Liver (tissue), 9 donors: ENCODE results near the gene UMPS. TPM values are rescaled to one million over a fixed set of nuclear protein-coding genes. Genes with fewer than 3 reads are reported as not detected.
A peak's percentile ranks its signal among the peaks of the same experiment; 100 is the strongest.

Experiments used
- DNase-seq: peaks from one replicate; pipeline ENCODE4 v3.0.0-alpha.2; 2017; ENCODE audit warnings: low spot score
- H3K27ac ChIP-seq, 2 donors: one replicate each; pipeline ENCODE4 v1.7.0; 2013; ENCODE audit warnings: inconsistent platforms in 2 of 2, low read length in 2 of 2, control low read depth in 1 of 2, low read depth in 1 of 2, mild to moderate bottlenecking in 1 of 2
- H3K27me3 ChIP-seq, 4 donors: one replicate each; pipeline versions ENCODE4 v1.6.1 to v1.7.0; 2013; ENCODE audit warnings: low read length in 3 of 4, inconsistent platforms in 1 of 4, mild to moderate bottlenecking in 1 of 4, moderate library complexity in 1 of 4; ENCODE audit not compliant: control insufficient read depth in 4 of 4, insufficient read depth in 4 of 4
- H3K36me3 ChIP-seq, 4 donors: one replicate each; pipeline versions ENCODE4 v1.6.1 to v1.7.0; 2013; ENCODE audit warnings: low read length in 3 of 4, mild to moderate bottlenecking in 3 of 4, low read depth in 1 of 4, moderate library complexity in 1 of 4; ENCODE audit not compliant: control insufficient read depth in 4 of 4, insufficient read depth in 3 of 4
- H3K4me1 ChIP-seq, 4 donors: one replicate each; pipeline versions ENCODE4 v1.6.1 to v1.7.0; 2013; ENCODE audit warnings: low read length in 3 of 4, mild to moderate bottlenecking in 3 of 4, moderate library complexity in 1 of 4; ENCODE audit not compliant: control insufficient read depth in 4 of 4, insufficient read depth in 4 of 4
- H3K4me3 ChIP-seq, 3 donors: one replicate each; pipeline versions ENCODE4 v1.6.1 to v1.7.0; 2013; ENCODE audit warnings: low read length in 3 of 3, control low read depth in 1 of 3, low read depth in 1 of 3, mild to moderate bottlenecking in 1 of 3
- H3K9ac ChIP-seq, 2 donors: one replicate each; pipeline ENCODE4 v1.7.0; 2013; ENCODE audit warnings: low read length in 2 of 2, mild to moderate bottlenecking in 2 of 2, moderate library complexity in 2 of 2, control low read depth in 1 of 2, low read depth in 1 of 2
- H3K9me3 ChIP-seq, 4 donors: one replicate each; pipeline versions ENCODE4 v1.6.1 to v1.7.0; 2013; ENCODE audit warnings: low read length in 3 of 4; ENCODE audit not compliant: control insufficient read depth in 4 of 4
- EGR1 ChIP-seq, 2 donors: IDR thresholded peaks; 2 replicates each; pipeline ENCODE4 v1.6.1; 2016 to 2018; ENCODE audit warnings: antibody characterized with exemption in 2 of 2, low read depth in 2 of 2
- FOXA1 ChIP-seq: IDR thresholded peaks from 2 replicates; pipeline ENCODE4 v1.6.1; 2016; ENCODE audit warnings: antibody characterized with exemption
- FOXA2 ChIP-seq: IDR thresholded peaks from 2 replicates; pipeline ENCODE4 v1.6.1; 2016; ENCODE audit warnings: antibody characterized with exemption
- GABPA ChIP-seq, 2 donors: IDR thresholded peaks in 1 of 2; conservative IDR thresholded peaks in 1 of 2; 2 replicates each; pipeline ENCODE4 v1.6.1; 2016; ENCODE audit warnings: antibody characterized with exemption in 2 of 2, mild to moderate bottlenecking in 1 of 2, moderate library complexity in 1 of 2
- HNF4A ChIP-seq, 2 donors: conservative IDR thresholded peaks; 2 replicates each; pipeline ENCODE4 v1.6.1; 2016; ENCODE audit warnings: antibody characterized with exemption in 2 of 2, mild to moderate bottlenecking in 2 of 2
- HNF4G ChIP-seq: IDR thresholded peaks from 2 replicates; pipeline ENCODE4 v1.6.1; 2016; ENCODE audit warnings: antibody characterized with exemption
- JUND ChIP-seq, 2 donors: IDR thresholded peaks; 2 replicates each; pipeline ENCODE4 v1.6.1; 2016; ENCODE audit warnings: antibody characterized with exemption in 2 of 2
- NR2F2 ChIP-seq: IDR thresholded peaks from 2 replicates; pipeline ENCODE4 v1.6.1; 2016; ENCODE audit warnings: antibody characterized with exemption
- RAD21 ChIP-seq, 2 donors: IDR thresholded peaks; 2 replicates each; pipeline ENCODE4 v1.6.1; 2016; ENCODE audit warnings: antibody characterized with exemption in 2 of 2, mild to moderate bottlenecking in 2 of 2
- RXRA ChIP-seq, 2 donors: IDR thresholded peaks; 2 replicates each; pipeline ENCODE4 v1.6.1; 2017 to 2018; ENCODE audit warnings: antibody characterized with exemption in 2 of 2, mild to moderate bottlenecking in 1 of 2
- SP1 ChIP-seq: IDR thresholded peaks from 2 replicates; pipeline ENCODE4 v1.6.1; 2018; ENCODE audit warnings: antibody characterized with exemption, mild to moderate bottlenecking
- TAF1 ChIP-seq: conservative IDR thresholded peaks from 2 replicates; pipeline ENCODE4 v1.6.1; 2016; ENCODE audit warnings: antibody characterized with exemption, mild to moderate bottlenecking
- YY1 ChIP-seq: IDR thresholded peaks from 2 replicates; pipeline ENCODE4 v1.6.1; 2016; ENCODE audit warnings: antibody characterized with exemption, mild to moderate bottlenecking
- WGBS: extraction: QIAGEN DNeasy Blood & Tissue Kit; methylation state at CpG from one replicate; pipeline ENCODE4 v1.1.7; 2013; 5-methylcytosine and 5-hydroxymethylcytosine counted together
- polyA plus RNA-seq, 2 donors: library from polyadenylated mRNA; stranded (reverse) in 1 of 2; unstranded in 1 of 2; fragments of 200-250 nt in 1 of 2; fragments of >200 nt in 1 of 2; fragmentation: Nextera tagmentation in 1 of 2; extraction: Ambion mirVana in 1 of 2; gene quantifications; one replicate each; pipeline versions ENCODE4 v1.2.1 to v1.2.3, GENCODE V29; 2013 to 2015
- total RNA-seq, 2 donors: library from RNA; depleted of rRNA; stranded (reverse); fragments of >200 nt; gene quantifications; one replicate each; pipeline ENCODE4 v1.2.3, GENCODE V29; 2014
- TF ChIP-seq, protein P1 (sequence below): IDR thresholded peaks from 2 replicates; pipeline ENCODE4 v1.6.1; 2016; ENCODE audit warnings: antibody characterized with exemption
- TF ChIP-seq, protein P2 (sequence below): fragments of 150-350 bp; IDR thresholded peaks from 2 replicates; pipeline ENCODE4 v1.5.1; 2017; ENCODE audit warnings: improper control_type of control experiment, low read depth, low read length; ENCODE audit not compliant: missing input control
- TF ChIP-seq, protein P3 (sequence below): IDR thresholded peaks from 2 replicates; pipeline ENCODE4 v1.6.1; 2016; ENCODE audit warnings: antibody characterized with exemption
- TF ChIP-seq, protein P4 (sequence below): IDR thresholded peaks from 2 replicates; pipeline ENCODE4 v1.6.1; 2016; ENCODE audit warnings: antibody characterized with exemption
- TF ChIP-seq, protein P5 (sequence below): IDR thresholded peaks from 2 replicates; pipeline ENCODE4 v1.6.1; 2016; ENCODE audit warnings: antibody characterized with exemption, mild to moderate bottlenecking
- donor health status: healthy.
- donor health status: healthy.
- donor health status: healthy.
- donor health status: healthy.
- donor health status: healthy.

The UMPS gene
- total and polyA plus RNA-seq, 4 donors = 21.3 to 39.4 (median 26.0) TPM

DNA sequence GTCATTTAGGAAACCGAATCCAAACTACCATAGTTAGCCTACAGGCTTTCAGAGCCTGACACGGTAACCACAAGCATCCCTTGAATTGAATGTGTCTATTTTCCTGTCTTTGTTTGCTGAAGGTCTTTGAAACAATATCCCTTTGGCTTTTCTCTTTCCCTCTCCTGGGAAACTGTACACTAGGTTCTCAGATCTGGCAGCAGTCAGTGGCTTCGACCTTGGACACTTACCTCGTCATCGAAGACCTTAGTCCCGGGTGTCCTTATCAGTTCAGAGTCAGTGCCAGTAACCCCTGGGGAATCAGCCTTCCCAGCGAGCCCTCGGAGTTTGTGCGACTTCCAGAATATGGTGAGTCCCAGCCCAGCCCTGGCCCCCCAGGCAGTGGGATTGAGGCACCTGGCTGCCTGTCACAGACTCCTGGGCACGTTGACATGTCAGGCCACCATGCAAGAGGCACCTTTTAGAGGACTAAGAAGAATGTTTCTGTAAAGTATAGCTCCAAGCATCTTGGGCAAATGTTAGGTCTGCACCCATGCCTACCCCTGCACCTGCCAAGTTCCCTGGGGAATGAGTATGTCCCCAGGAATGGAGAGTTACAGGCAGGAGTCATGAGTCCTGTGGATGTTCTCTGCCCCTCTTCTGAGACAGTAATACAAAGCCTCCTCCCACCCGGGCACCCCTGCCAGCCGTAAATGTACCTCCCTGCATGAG is 30.4 kb upstream of the UMPS start:
- Histone ChIP-seq H3K9me3 (no peaks in the 10 kb centered on the region), H3K4me3 (peak overlapping the region; percentile 9 to 62 (median 40)), H3K36me3 (peaks cover 0 to 4% (median 2%) of the 10 kb centered on the region in 4 donors), H3K9ac (peak overlapping the region; percentile 86 to 97), H3K27me3 (no peaks in the 10 kb centered on the region), H3K27ac (peak overlapping the region; percentile 88 to 99), H3K4me1 (peaks cover 5 to 30% (median 11%) of the 10 kb centered on the region in 4 donors)
- WGBS = 33% methylated on average over 12 of the region's 12 CpGs
- TF ChIP-seq, protein P1, sequence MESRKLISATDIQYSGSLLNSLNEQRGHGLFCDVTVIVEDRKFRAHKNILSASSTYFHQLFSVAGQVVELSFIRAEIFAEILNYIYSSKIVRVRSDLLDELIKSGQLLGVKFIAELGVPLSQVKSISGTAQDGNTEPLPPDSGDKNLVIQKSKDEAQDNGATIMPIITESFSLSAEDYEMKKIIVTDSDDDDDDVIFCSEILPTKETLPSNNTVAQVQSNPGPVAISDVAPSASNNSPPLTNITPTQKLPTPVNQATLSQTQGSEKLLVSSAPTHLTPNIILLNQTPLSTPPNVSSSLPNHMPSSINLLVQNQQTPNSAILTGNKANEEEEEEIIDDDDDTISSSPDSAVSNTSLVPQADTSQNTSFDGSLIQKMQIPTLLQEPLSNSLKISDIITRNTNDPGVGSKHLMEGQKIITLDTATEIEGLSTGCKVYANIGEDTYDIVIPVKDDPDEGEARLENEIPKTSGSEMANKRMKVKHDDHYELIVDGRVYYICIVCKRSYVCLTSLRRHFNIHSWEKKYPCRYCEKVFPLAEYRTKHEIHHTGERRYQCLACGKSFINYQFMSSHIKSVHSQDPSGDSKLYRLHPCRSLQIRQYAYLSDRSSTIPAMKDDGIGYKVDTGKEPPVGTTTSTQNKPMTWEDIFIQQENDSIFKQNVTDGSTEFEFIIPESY = peak; percentile 54
- TF ChIP-seq JUND (IDR thresholded peaks at IDR 0.05) (peak; percentile 76 to 81), EGR1 (IDR thresholded peaks at IDR 0.05; ENCODE audit: low read depth in 2 of 2) (peak in 1 of 2 donors; percentile 47), NR2F2 (peak; percentile 63), FOXA1 (peak; percentile 40), GABPA (IDR thresholded peaks at IDR 0.05 in 1 of 2, conservative IDR thresholded peaks at IDR 0.05 in 1 of 2) (peak in 1 of 2 donors; percentile 54), HNF4A (conservative IDR thresholded peaks at IDR 0.05) (peak; percentile 92 to 96), FOXA2 (peak; percentile 56), YY1 (peak; percentile 80), RAD21 (IDR thresholded peaks at IDR 0.05) (peak; percentile 8 to 57), HNF4G (peak; percentile 82), TAF1 (peak; percentile 91), SP1 (peak; percentile 93), RXRA (IDR thresholded peaks at IDR 0.05) (peak; percentile 94 to 95)
- TF ChIP-seq, protein P2, sequence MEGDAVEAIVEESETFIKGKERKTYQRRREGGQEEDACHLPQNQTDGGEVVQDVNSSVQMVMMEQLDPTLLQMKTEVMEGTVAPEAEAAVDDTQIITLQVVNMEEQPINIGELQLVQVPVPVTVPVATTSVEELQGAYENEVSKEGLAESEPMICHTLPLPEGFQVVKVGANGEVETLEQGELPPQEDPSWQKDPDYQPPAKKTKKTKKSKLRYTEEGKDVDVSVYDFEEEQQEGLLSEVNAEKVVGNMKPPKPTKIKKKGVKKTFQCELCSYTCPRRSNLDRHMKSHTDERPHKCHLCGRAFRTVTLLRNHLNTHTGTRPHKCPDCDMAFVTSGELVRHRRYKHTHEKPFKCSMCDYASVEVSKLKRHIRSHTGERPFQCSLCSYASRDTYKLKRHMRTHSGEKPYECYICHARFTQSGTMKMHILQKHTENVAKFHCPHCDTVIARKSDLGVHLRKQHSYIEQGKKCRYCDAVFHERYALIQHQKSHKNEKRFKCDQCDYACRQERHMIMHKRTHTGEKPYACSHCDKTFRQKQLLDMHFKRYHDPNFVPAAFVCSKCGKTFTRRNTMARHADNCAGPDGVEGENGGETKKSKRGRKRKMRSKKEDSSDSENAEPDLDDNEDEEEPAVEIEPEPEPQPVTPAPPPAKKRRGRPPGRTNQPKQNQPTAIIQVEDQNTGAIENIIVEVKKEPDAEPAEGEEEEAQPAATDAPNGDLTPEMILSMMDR = no peak
- TF ChIP-seq, protein P3, sequence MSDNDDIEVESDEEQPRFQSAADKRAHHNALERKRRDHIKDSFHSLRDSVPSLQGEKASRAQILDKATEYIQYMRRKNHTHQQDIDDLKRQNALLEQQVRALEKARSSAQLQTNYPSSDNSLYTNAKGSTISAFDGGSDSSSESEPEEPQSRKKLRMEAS = peak; percentile 79
- TF ChIP-seq, protein P4, sequence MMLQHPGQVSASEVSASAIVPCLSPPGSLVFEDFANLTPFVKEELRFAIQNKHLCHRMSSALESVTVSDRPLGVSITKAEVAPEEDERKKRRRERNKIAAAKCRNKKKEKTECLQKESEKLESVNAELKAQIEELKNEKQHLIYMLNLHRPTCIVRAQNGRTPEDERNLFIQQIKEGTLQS = peak; percentile 50
- TF ChIP-seq, protein P5, sequence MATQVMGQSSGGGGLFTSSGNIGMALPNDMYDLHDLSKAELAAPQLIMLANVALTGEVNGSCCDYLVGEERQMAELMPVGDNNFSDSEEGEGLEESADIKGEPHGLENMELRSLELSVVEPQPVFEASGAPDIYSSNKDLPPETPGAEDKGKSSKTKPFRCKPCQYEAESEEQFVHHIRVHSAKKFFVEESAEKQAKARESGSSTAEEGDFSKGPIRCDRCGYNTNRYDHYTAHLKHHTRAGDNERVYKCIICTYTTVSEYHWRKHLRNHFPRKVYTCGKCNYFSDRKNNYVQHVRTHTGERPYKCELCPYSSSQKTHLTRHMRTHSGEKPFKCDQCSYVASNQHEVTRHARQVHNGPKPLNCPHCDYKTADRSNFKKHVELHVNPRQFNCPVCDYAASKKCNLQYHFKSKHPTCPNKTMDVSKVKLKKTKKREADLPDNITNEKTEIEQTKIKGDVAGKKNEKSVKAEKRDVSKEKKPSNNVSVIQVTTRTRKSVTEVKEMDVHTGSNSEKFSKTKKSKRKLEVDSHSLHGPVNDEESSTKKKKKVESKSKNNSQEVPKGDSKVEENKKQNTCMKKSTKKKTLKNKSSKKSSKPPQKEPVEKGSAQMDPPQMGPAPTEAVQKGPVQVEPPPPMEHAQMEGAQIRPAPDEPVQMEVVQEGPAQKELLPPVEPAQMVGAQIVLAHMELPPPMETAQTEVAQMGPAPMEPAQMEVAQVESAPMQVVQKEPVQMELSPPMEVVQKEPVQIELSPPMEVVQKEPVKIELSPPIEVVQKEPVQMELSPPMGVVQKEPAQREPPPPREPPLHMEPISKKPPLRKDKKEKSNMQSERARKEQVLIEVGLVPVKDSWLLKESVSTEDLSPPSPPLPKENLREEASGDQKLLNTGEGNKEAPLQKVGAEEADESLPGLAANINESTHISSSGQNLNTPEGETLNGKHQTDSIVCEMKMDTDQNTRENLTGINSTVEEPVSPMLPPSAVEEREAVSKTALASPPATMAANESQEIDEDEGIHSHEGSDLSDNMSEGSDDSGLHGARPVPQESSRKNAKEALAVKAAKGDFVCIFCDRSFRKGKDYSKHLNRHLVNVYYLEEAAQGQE = peak; percentile 89
- DNase-seq = peak; percentile 41
